GM18867 (cell line): ENCODE data around the gene SLC39A11.
"Not testable (repeated sequence)": the region's sequence is repeated elsewhere in the genome, so short reads cannot be mapped to it uniquely, and the experiment has no call there.

Experiments used
- ATAC-seq: cut with Tn5 transposase; IDR thresholded peaks from one replicate; pipeline ENCODE4 v1.9.1; 2021; ENCODE audit warnings: mild to moderate bottlenecking, moderate library complexity; ENCODE audit not compliant: unreplicated experiment

The SLC39A11 gene

GRCh38 chr17:72730077-72730476 is 362.4 kb downstream of the SLC39A11 start:
- ATAC-seq: no peak

GRCh38 chr17:72726936-72727335 is 365.6 kb downstream of the SLC39A11 start:
- peak; percentile 95 for ATAC-seq

GRCh38 chr17:72725433-72726068 is 366.9 kb downstream of the SLC39A11 start:
- ATAC-seq: peak; percentile 45

- ATAC-seq: no peak
Observed at GRCh38 chr17:72724267-72724666, 368.2 kb downstream of the SLC39A11 start.

GRCh38 chr17:72723711-72724110 is 368.8 kb downstream of the SLC39A11 start:
- ATAC-seq: no peak

GRCh38 chr17:72720494-72720825 is 372.0 kb downstream of the SLC39A11 start:
- no peak for ATAC-seq

- no peak for ATAC-seq
Observed at GRCh38 chr17:72719578-72720493, 372.7 kb downstream of the SLC39A11 start.

GRCh38 chr17:72719206-72719577 is 373.3 kb downstream of the SLC39A11 start:
- no peak for ATAC-seq

- ATAC-seq: no peak
Observed at GRCh38 chr17:72717676-72718075, 374.8 kb downstream of the SLC39A11 start.

GRCh38 chr17:72717276-72717675 is 375.2 kb downstream of the SLC39A11 start:
- no peak for ATAC-seq

- ATAC-seq: no peak
Observed at GRCh38 chr17:72715906-72716572, 376.4 kb downstream of the SLC39A11 start.

GRCh38 chr17:72714357-72714966 is 378.0 kb downstream of the SLC39A11 start:
- ATAC-seq: no peak

GRCh38 chr17:72713701-72714100 is 378.8 kb downstream of the SLC39A11 start:
- ATAC-seq: no peak

- ATAC-seq: no peak
Observed at GRCh38 chr17:72711521-72712310, 380.8 kb downstream of the SLC39A11 start.

- ATAC-seq: no peak
Observed at GRCh38 chr17:72710834-72711233, 381.7 kb downstream of the SLC39A11 start.

- ATAC-seq: no peak
Observed at GRCh38 chr17:72710202-72710601, 382.3 kb downstream of the SLC39A11 start.

- ATAC-seq: not testable (repeated sequence)
Observed at GRCh38 chr17:72708682-72709081, 383.8 kb downstream of the SLC39A11 start.

- no peak for ATAC-seq
Observed at GRCh38 chr17:72707881-72708280, 384.6 kb downstream of the SLC39A11 start.

GRCh38 chr17:72706396-72706981 is 386.0 kb downstream of the SLC39A11 start:
- ATAC-seq: no peak

- ATAC-seq: peak; percentile 78
Observed at GRCh38 chr17:72705905-72706395, 386.5 kb downstream of the SLC39A11 start.
